PFSK-1 (cell line): ENCODE results near the gene THSD4.

ENCODE experiments used
- FOXP2 ChIP-seq: optimal IDR thresholded peaks from 2 replicates; pipeline ENCODE3; 2011; ENCODE audit warnings: borderline replicate concordance, control low read depth, inconsistent platforms; ENCODE audit not compliant: insufficient read depth; ENCODE audit errors: extremely low read length, extremely low read depth
- POLR2AphosphoS5 ChIP-seq: IDR thresholded peaks from 2 replicates; pipeline ENCODE4 v1.6.1; 2012; ENCODE audit warnings: low read depth, mild to moderate bottlenecking, control low read depth, low read length, moderate library complexity
- REST ChIP-seq, 2 experiments: IDR thresholded peaks; 2 replicates each; pipeline versions ENCODE4 v1.6.1 to v1.8.0; 2011 to 2012; ENCODE audit warnings: low read depth in 2 of 2, low read length in 2 of 2, control low read depth in 1 of 2, inconsistent platforms in 1 of 2, mild to moderate bottlenecking in 1 of 2, moderate library complexity in 1 of 2; ENCODE audit not compliant: insufficient read depth in 1 of 2
- SIN3A ChIP-seq: IDR thresholded peaks from 2 replicates; pipeline ENCODE4 v1.6.1; 2012; ENCODE audit warnings: mild to moderate bottlenecking, low read length, moderate library complexity, borderline replicate concordance; ENCODE audit not compliant: insufficient read depth
- TAF1 ChIP-seq: IDR thresholded peaks from 2 replicates; pipeline ENCODE4 v1.6.1; 2012; ENCODE audit warnings: low read length, control low read depth, borderline replicate concordance; ENCODE audit not compliant: insufficient read depth

- TF ChIP-seq POLR2AphosphoS5 (no peak), SIN3A (no peak), TAF1 (no peak), REST (IDR thresholded peaks at IDR 0.05; ENCODE audit: insufficient read depth in 1 of 2, low read depth in 2 of 2, low read length in 2 of 2) (no peak), FOXP2 (no peak)
Observed at GRCh38 chr15:71422530-71423259, 307.4 kb downstream of the THSD4 start.
